PC-9 (cell line): ENCODE results near the gene TRIP10. TPM values are rescaled to one million over a fixed set of nuclear protein-coding genes. Genes with fewer than 3 reads are reported as not detected.

ENCODE experiments used
- BruUV-seq: library from RNA; stranded (reverse); fragments of 400-500 nt; replicated peaks from 2 replicates; lab custom pipeline; 2021; lab: Mats Ljungman, UMichigan
- CTCF ChIA-PET: fragments of 300-600 bp; sonication (Branson Sonifier 250); formaldehyde crosslinking; loops from one replicate; lab custom pipeline; 2022; ENCODE audit warnings: antibody characterized with exemption; lab: Charles Lee
- POLR2A ChIA-PET: fragments of 300-600 bp; sonication (Branson Sonifier 250); formaldehyde crosslinking; loops from one replicate; lab custom pipeline; 2022; ENCODE audit warnings: antibody characterized with exemption; ENCODE audit not compliant: unreplicated experiment; lab: Charles Lee
- DNase-seq, 2 experiments: peaks; one replicate each; pipeline versions ENCODE4 v3.0.0 to v3.0.0-alpha.2; 2015 to 2022; ENCODE audit warnings: mixed read lengths in 1 of 2
- H2AFZ ChIP-seq: fragments of 200-600 bp; sonication (generic); 2 replicates; pipeline ENCODE4 v1.8.1; 2017; ENCODE audit warnings: antibody characterized with exemption
- H3F3A ChIP-seq: fragments of 200-600 bp; sonication (generic); 2 replicates; pipeline ENCODE4 v1.8.1; 2017; ENCODE audit warnings: antibody characterized with exemption, mild to moderate bottlenecking, low read depth; ENCODE audit not compliant: insufficient read depth
- H3K27ac ChIP-seq: fragments of 200-600 bp; sonication (generic); 2 replicates; pipeline ENCODE4 v1.6.1; 2016; ENCODE audit warnings: mixed run types
- H3K27me3 ChIP-seq: fragments of 200-600 bp; sonication (generic); 2 replicates; pipeline ENCODE4 v1.6.1; 2016; ENCODE audit warnings: low read depth, mixed run types; ENCODE audit not compliant: insufficient read depth
- H3K36me3 ChIP-seq: fragments of 200-600 bp; sonication (generic); 2 replicates; pipeline ENCODE4 v1.6.1; 2016; ENCODE audit warnings: low read depth, mixed run types
- H3K4me1 ChIP-seq: fragments of 200-600 bp; sonication (generic); replicated peaks from 2 replicates; pipeline ENCODE4 v1.6.1; 2016; ENCODE audit warnings: mixed run types; ENCODE audit not compliant: insufficient read depth
- H3K4me2 ChIP-seq: fragments of 200-600 bp; sonication (generic); 2 replicates; pipeline ENCODE4 v1.6.1; 2017; ENCODE audit warnings: mixed run types
- H3K4me3 ChIP-seq: fragments of 200-600 bp; sonication (generic); 2 replicates; pipeline ENCODE4 v1.6.1; 2016; ENCODE audit warnings: mixed run types
- H3K79me2 ChIP-seq: fragments of 200-600 bp; sonication (generic); 2 replicates; pipeline ENCODE4 v1.6.1; 2017; ENCODE audit warnings: low read depth, mixed run types
- H3K9me2 ChIP-seq: fragments of 200-600 bp; sonication (generic); 2 replicates; pipeline ENCODE4 v1.8.1; 2017; ENCODE audit warnings: mild to moderate bottlenecking; ENCODE audit not compliant: insufficient read depth
- H3K9me3 ChIP-seq: fragments of 200-600 bp; sonication (generic); 2 replicates; pipeline ENCODE4 v1.8.1; 2016; ENCODE audit warnings: low read depth; ENCODE audit not compliant: insufficient read depth
- H4K20me1 ChIP-seq: fragments of 200-600 bp; sonication (generic); 2 replicates; pipeline ENCODE4 v1.8.1; 2017; ENCODE audit not compliant: insufficient read depth
- CTCF ChIP-seq: fragments of 200-600 bp; sonication (generic); conservative IDR thresholded peaks from 2 replicates; pipeline ENCODE4 v1.6.1; 2017; ENCODE audit warnings: mixed run types, antibody characterized with exemption, mild to moderate bottlenecking, moderate library complexity
- EZH2 ChIP-seq: fragments of 200-600 bp; sonication (generic); IDR thresholded peaks from 2 replicates; pipeline ENCODE4 v1.8.0; 2017; ENCODE audit warnings: antibody characterized with exemption, low read depth
- intact Hi-C: fragments of 100-400 bp; cut with micrococcal nuclease; formaldehyde crosslinking; loops from one replicate; pipeline ENCODE4 v1.10.0; 2022; ENCODE audit not compliant: unreplicated experiment
- total RNA-seq: library from RNA; stranded (reverse); gene quantifications from 2 replicates; pipeline ENCODE4 v1.2.3, GENCODE V29; 2021

TRIP10 gene
- total RNA-seq, 1 experiment from 2014 or later = 84.3 TPM

GRCh38 chr19:6738787-6739389, 592 bp upstream of the TRIP10 start:
- H3K36me3 ChIP-seq = no peaks in the 10 kb centered on the region
- intact Hi-C loops = loop anchor here (1.0 to 5.0 kb wide), 5 partner anchors 28 to 612 kb away; partner anchors contain the start of genes CRB3 and SH2D3A
- peak overlapping the region; percentile 49; the same call in 1 of the 2 replicates for H2AFZ ChIP-seq
- peaks cover 42% of the 10 kb centered on the region for H3K4me1 ChIP-seq
- CTCF ChIA-PET = interaction anchor here (0.6 to 1.1 kb wide), 3 partner anchors 23 to 125 kb away, joined by 3 read pairs; no protein-coding TSS in a partner anchor
- H3K4me2 ChIP-seq = peak overlapping the region; percentile 72
- no peaks in the 10 kb centered on the region for H3K27me3 ChIP-seq
- peak overlapping the region; percentile 52 for H3K27ac ChIP-seq
- BruUV-seq = no TSS peak
- H4K20me1 ChIP-seq = 0 out of 2 replicates have a peak, but pooled peaks cover 5% of the 10 kb centered on the region
- H3K79me2 ChIP-seq = peaks cover 51% of the 10 kb centered on the region
- DNase-seq = peak in 1 of 2 experiments; percentile 38
- peaks cover 51% of the 10 kb centered on the region for H3F3A ChIP-seq
- TF ChIP-seq EZH2 (no peak), CTCF (peak; percentile 5; the same call in 1 of the 2 replicates)
- peak overlapping the region; percentile 45; the same call in 1 of the 2 replicates for H3K4me3 ChIP-seq
- no peaks in the 10 kb centered on the region for H3K9me3 ChIP-seq
- H3K9me2 ChIP-seq = no peaks in the 10 kb centered on the region
- POLR2A ChIA-PET = interaction anchor here (1.2 to 1.8 kb wide), 2 partner anchors 9 to 62 kb away, joined by 3 to 8 read pairs; no protein-coding TSS in a partner anchor

- no peaks in the 10 kb centered on the region for H3K27me3 ChIP-seq
- H3K27ac ChIP-seq = peak overlapping the region; percentile 61
- CTCF ChIA-PET = no interaction called here
- peaks cover 61% of the 10 kb centered on the region for H3F3A ChIP-seq
- no peaks in the 10 kb centered on the region for H3K36me3 ChIP-seq
- H3K4me3 ChIP-seq = peak overlapping the region; percentile 91
- H3K79me2 ChIP-seq = peaks cover 50% of the 10 kb centered on the region
- intact Hi-C loops = loop anchor here (1.0 to 5.0 kb wide), 3 partner anchors 61 to 613 kb away; partner anchors contain the start of gene CRB3
- no peak overlapping the region for H2AFZ ChIP-seq
- TSS peak; percentile 38 for BruUV-seq
- no peaks in the 10 kb centered on the region for H3K9me2 ChIP-seq
- peak overlapping the region; percentile 81 for H3K4me2 ChIP-seq
- POLR2A ChIA-PET = interaction anchor here (0.6 kb wide), 1 partner anchor 223 kb away, joined by 4 read pairs; no protein-coding TSS in a partner anchor
- no peaks in the 10 kb centered on the region for H3K9me3 ChIP-seq
- peak in 1 of 2 experiments; percentile 42 for DNase-seq
- H4K20me1 ChIP-seq = 0 out of 2 replicates have a peak, but pooled peaks cover 5% of the 10 kb centered on the region
- no peak for TF ChIP-seq CTCF
- no peak for TF ChIP-seq EZH2
- peaks cover 52% of the 10 kb centered on the region for H3K4me1 ChIP-seq
Observed at GRCh38 chr19:6739883-6740588, 556 bp downstream of the TRIP10 start.

- Histone ChIP-seq H3K27ac (peak overlapping the region; percentile 61), H3K9me2 (no peaks in the 10 kb centered on the region), H3K4me1 (peaks cover 58% of the 10 kb centered on the region), H3K9me3 (no peaks in the 10 kb centered on the region), H3K79me2 (peaks cover 46% of the 10 kb centered on the region), H3K4me3 (peak overlapping the region; percentile 91), H3K4me2 (peak overlapping the region; percentile 81), H3K27me3 (no peaks in the 10 kb centered on the region), H2AFZ (no peak overlapping the region), H4K20me1 (0 out of 2 replicates have a peak, but pooled peaks cover 5% of the 10 kb centered on the region), H3F3A (peaks cover 61% of the 10 kb centered on the region), H3K36me3 (0 out of 2 replicates have a peak, but pooled peaks cover 3% of the 10 kb centered on the region)
- no TSS peak for BruUV-seq
- intact Hi-C loops = no loop called here
- DNase-seq = peak; percentile 71 to 76
- TF ChIP-seq CTCF = no peak
- CTCF ChIA-PET = no interaction called here
- POLR2A ChIA-PET = no interaction called here
Observed at GRCh38 chr19:6740589-6741343, 1.3 kb downstream of the TRIP10 start.
